GM12878 (cell line): ENCODE results near the gene SINHCAF. TPM values are rescaled to one million over a fixed set of nuclear protein-coding genes. Genes with fewer than 3 reads are reported as not detected.

Experiments
- ATAC-seq: fragments of 200-7000 bp; cut with Tn5 transposase; 3 replicates; pipeline ENCODE4 v1.9.1; 2020; ENCODE audit warnings: mild to moderate bottlenecking, moderate library complexity
- BruUV-seq: library from RNA; stranded (reverse); fragments of 400-500 nt; replicated peaks from 2 replicates; lab custom pipeline; 2021; lab: Mats Ljungman, UMichigan
- CTCF ChIA-PET: fragments of 300-600 bp; sonication (Branson Sonifier 250); formaldehyde crosslinking; extraction: SDS; loops from one replicate; lab custom pipeline; 2021; ENCODE audit warnings: inconsistent platforms; lab: Yijun Ruan, JAX
- POLR2A ChIA-PET: fragments of 350-600 bp; formaldehyde crosslinking; extraction: SDS; loops from one replicate; lab custom pipeline; 2021; ENCODE audit warnings: inconsistent platforms; lab: Charles Lee
- RAD21 ChIA-PET: fragments of 300-600 bp; sonication (Branson Sonifier 250); formaldehyde crosslinking; loops from one replicate; lab custom pipeline; 2023; ENCODE audit warnings: antibody characterized with exemption; ENCODE audit not compliant: unreplicated experiment; lab: Charles Lee
- SMC1A ChIA-PET: fragments of 300-600 bp; sonication (Branson Sonifier 250); formaldehyde crosslinking; loops from one replicate; lab custom pipeline; 2023; ENCODE audit not compliant: unreplicated experiment, uncharacterized antibody; lab: Charles Lee
- DNase-seq: peaks from one replicate; pipeline ENCODE4 v3.0.0-alpha.2; 2011; ENCODE audit warnings: low read depth, low spot score
- FAIRE-seq: peaks from 3 replicates; lab custom pipeline; 2011; peaks lifted over from hg19 to GRCh38; lab: Jason Lieb, UNC
- H2AFZ ChIP-seq: 2 replicates; pipeline ENCODE4 v1.6.0; 2011; ENCODE audit warnings: low read depth, low read length, control low read depth; ENCODE audit not compliant: control insufficient read depth
- H3K27ac ChIP-seq: 2 replicates; pipeline ENCODE4 v1.5.1; 2011; ENCODE audit warnings: control low read depth; ENCODE audit not compliant: control insufficient read depth, insufficient read depth
- H3K27me3 ChIP-seq, 2 experiments: replicated peaks in 1 of 2; 2 replicates each; pipeline versions ENCODE4 v1.6.0 to v1.6.1; 2011; ENCODE audit warnings: low read length in 1 of 2; ENCODE audit not compliant: control insufficient read depth in 2 of 2, insufficient read depth in 2 of 2
- H3K36me3 ChIP-seq, 2 experiments: 2 replicates each; pipeline ENCODE4 v1.5.1; 2011; ENCODE audit warnings: low read length in 1 of 2; ENCODE audit not compliant: control insufficient read depth in 2 of 2, insufficient read depth in 2 of 2
- H3K4me1 ChIP-seq: 2 replicates; pipeline ENCODE4 v1.6.1; 2011; ENCODE audit warnings: mild to moderate bottlenecking, low read length, moderate library complexity, mixed read lengths; ENCODE audit not compliant: control insufficient read depth, insufficient read depth
- H3K4me2 ChIP-seq: 2 replicates; pipeline ENCODE4 v1.6.0; 2011; ENCODE audit warnings: control low read depth; ENCODE audit not compliant: control insufficient read depth, insufficient read depth
- H3K4me3 ChIP-seq: fragments of 200-600 bp; sonication (generic); 2 replicates; pipeline ENCODE4 v1.5.1; 2016
- H3K79me2 ChIP-seq: 2 replicates; pipeline ENCODE4 v1.6.0; 2011; ENCODE audit warnings: low read length; ENCODE audit not compliant: control insufficient read depth, insufficient read depth
- H3K9ac ChIP-seq: 2 replicates; pipeline ENCODE4 v1.8.0; 2011; ENCODE audit warnings: low read length, control low read depth, mixed read lengths; ENCODE audit not compliant: control insufficient read depth, insufficient read depth
- H3K9me3 ChIP-seq: replicated peaks from 3 replicates; pipeline ENCODE4 v1.5.1; 2011; ENCODE audit warnings: mild to moderate bottlenecking, low read length; ENCODE audit not compliant: control insufficient read depth, insufficient read depth
- H4K20me1 ChIP-seq: 2 replicates; pipeline ENCODE4 v1.6.0; 2011; ENCODE audit not compliant: control insufficient read depth, insufficient read depth
- BACH1 ChIP-seq: fragments of 450-650 bp; IDR thresholded peaks from 2 replicates; pipeline ENCODE4 v1.6.1; 2017; ENCODE audit warnings: mild to moderate bottlenecking, borderline replicate concordance
- CHD1 ChIP-seq: IDR thresholded peaks from 2 replicates; pipeline ENCODE4 v1.6.1; 2012; ENCODE audit warnings: low read depth, low read length, improper control_type of control experiment
- CREM ChIP-seq: IDR thresholded peaks from 2 replicates; pipeline ENCODE4 v1.6.1; 2014; ENCODE audit warnings: antibody characterized with exemption, low read depth
- FOXM1 ChIP-seq: IDR thresholded peaks from 2 replicates; pipeline ENCODE4 v1.6.1; 2012; ENCODE audit warnings: low read depth, mild to moderate bottlenecking, inconsistent platforms, low read length, moderate library complexity
- GATAD2B ChIP-seq: fragments of 450-650 bp; conservative IDR thresholded peaks from 2 replicates; pipeline ENCODE4 v1.6.1; 2017; ENCODE audit warnings: low read depth, mild to moderate bottlenecking, moderate library complexity
- IKZF1 ChIP-seq: fragments of 450-650 bp; conservative IDR thresholded peaks from 2 replicates; pipeline ENCODE4 v1.6.1; 2017; ENCODE audit warnings: antibody characterized with exemption, mild to moderate bottlenecking
- KLF5 ChIP-seq: fragments of 450-650 bp; IDR thresholded peaks from 2 replicates; pipeline ENCODE4 v1.6.1; 2014; ENCODE audit warnings: mild to moderate bottlenecking; ENCODE audit not compliant: partially characterized antibody
- MTA2 ChIP-seq: fragments of 450-650 bp; IDR thresholded peaks from 2 replicates; pipeline ENCODE4 v1.6.1; 2016; ENCODE audit warnings: low read depth, mild to moderate bottlenecking, moderate library complexity
- MYC ChIP-seq: IDR thresholded peaks from 2 replicates; pipeline ENCODE4 v1.6.1; 2011; ENCODE audit warnings: mild to moderate bottlenecking, low read length, moderate library complexity, inconsistent platforms; ENCODE audit not compliant: insufficient read depth, insufficient replicate concordance, insufficient read length, severe bottlenecking
- NFIC ChIP-seq: IDR thresholded peaks from 2 replicates; pipeline ENCODE4 v1.6.1; 2012; ENCODE audit warnings: low read depth, mild to moderate bottlenecking, inconsistent platforms, low read length, moderate library complexity
- POLR2A ChIP-seq: IDR thresholded peaks from 2 replicates; pipeline ENCODE4 v1.6.1; 2011; ENCODE audit warnings: low read depth, mild to moderate bottlenecking, low read length
- SREBF1 ChIP-seq: IDR thresholded peaks from 2 replicates; pipeline ENCODE4 v1.6.1; 2012; ENCODE audit warnings: mild to moderate bottlenecking, low read length
- TARDBP ChIP-seq: IDR thresholded peaks from 2 replicates; pipeline ENCODE4 v1.6.1; 2016; ENCODE audit warnings: borderline replicate concordance
- TCF12 ChIP-seq: IDR thresholded peaks from 2 replicates; pipeline ENCODE4 v1.6.1; 2011; ENCODE audit warnings: low read depth, mild to moderate bottlenecking, low read length
- TCF7 ChIP-seq: IDR thresholded peaks from 2 replicates; pipeline ENCODE4 v1.6.1; 2014; ENCODE audit warnings: antibody characterized with exemption, borderline replicate concordance
- WGBS: methylation state at CpG from one replicate; pipeline ENCODE4 v1.1.6; 2016; ENCODE audit warnings: low lambda C conversion rate; ENCODE audit not compliant: insufficient replicate concordance, insufficient coverage; ENCODE audit errors: missing lambda C conversion rate; 5-methylcytosine and 5-hydroxymethylcytosine counted together
- in situ Hi-C: fragments of 300-500 bp; cut with MboI; formaldehyde crosslinking; loops from 9 replicates; pipeline ENCODE4 v1.14.3; 2018; ENCODE audit warnings: mixed read lengths
- intact Hi-C: fragments of 100-400 bp; cut with micrococcal nuclease; formaldehyde crosslinking; loops from one replicate; pipeline ENCODE4 v1.14.2; 2022; ENCODE audit not compliant: unreplicated experiment
- polyA plus RNA-seq, 11 experiments: library from polyadenylated mRNA; depleted of rRNA in 4 of 11; unstranded in 6 of 11; stranded (reverse) in 5 of 11; fragments of >200 nt; fragmentation: Nextera tagmentation in 4 of 11; fragmentation: Illumina TruSeq in 1 of 11; extraction: Ambion mirVana in 4 of 11; extraction: Trizol in 1 of 11; gene quantifications; 1 replicate in 1 of 11; 2 replicates in 10 of 11; pipeline versions ENCODE4 v1.2.1 to v1.2.3, GENCODE V29; 2011 to 2016; ENCODE audit warnings: inconsistent platforms in 2 of 11, missing spikeins in 2 of 11, low read depth in 1 of 11
- total RNA-seq, 4 experiments: library from RNA; depleted of rRNA in 3 of 4; stranded (reverse); fragments of >200 nt in 3 of 4; fragmentation: Illumina TruSeq in 1 of 4; extraction: Trizol in 1 of 4; gene quantifications; 2 replicates each; pipeline versions ENCODE4 v1.2.1 to v1.2.3, GENCODE V29; 2013 to 2021
- TF ChIP-seq, protein P1 (sequence below): fragments of 150-350 bp; IDR thresholded peaks from 2 replicates; pipeline ENCODE4 v1.6.1; 2014; ENCODE audit warnings: mild to moderate bottlenecking, low read depth, low read length
- TF ChIP-seq, protein P2 (sequence below): fragments of 450-650 bp; IDR thresholded peaks from 2 replicates; pipeline ENCODE4 v1.6.1; 2018; ENCODE audit warnings: borderline replicate concordance, mild to moderate bottlenecking; ENCODE audit not compliant: partially characterized antibody
- TF ChIP-seq, protein P3 (sequence below): IDR thresholded peaks from 2 replicates; pipeline ENCODE4 v1.6.1; 2011; ENCODE audit warnings: low read depth, low read length, improper control_type of control experiment, borderline replicate concordance
- TF ChIP-seq, protein P4 (sequence below): fragments of 450-650 bp; IDR thresholded peaks from 2 replicates; pipeline ENCODE4 v1.6.1; 2017; ENCODE audit warnings: low read depth, mild to moderate bottlenecking, moderate library complexity

Gene SINHCAF
- total and polyA plus RNA-seq, 10 of the 15 experiments (the other 5 are each of a cell fraction or from before 2014, with no cell fraction given) = 60.4 to 156 (median 90.3) TPM

DNA sequence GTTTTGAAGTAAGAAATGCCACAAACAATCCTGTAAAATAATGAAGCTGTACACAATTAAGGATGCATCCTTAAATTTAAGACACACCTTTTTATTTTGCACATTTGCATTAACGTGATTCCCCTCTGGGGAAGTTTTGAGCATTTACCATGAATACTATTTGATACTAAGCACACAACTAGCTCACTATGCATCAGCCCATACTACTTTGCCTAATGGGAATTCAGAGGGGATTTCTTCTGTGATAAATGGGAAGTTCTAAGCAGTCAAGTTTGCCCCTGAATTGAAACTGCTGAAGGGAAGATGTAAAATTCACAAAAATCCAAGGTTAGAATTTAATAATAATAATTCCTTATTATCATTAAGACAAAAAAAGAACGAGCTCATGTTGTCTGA, 27.4 kb downstream of the SINHCAF start:
- Histone ChIP-seq H3K9me3 (no peaks in the 10 kb centered on the region; the same call in 2 of the 3 replicates), H3K27me3 (no peaks in the 10 kb centered on the region), H3K36me3 (peaks cover 6 to 45% of the 10 kb centered on the region in 2 experiments), H3K27ac (peak overlapping the region; percentile 91), H4K20me1 (no peaks in the 10 kb centered on the region), H2AFZ (no peak overlapping the region), H3K79me2 (peaks cover 71% of the 10 kb centered on the region), H3K9ac (peak overlapping the region; percentile 45), H3K4me3 (peak overlapping the region; percentile 46; the same call in 1 of the 2 replicates), H3K4me1 (peaks cover 32% of the 10 kb centered on the region), H3K4me2 (peak overlapping the region; percentile 88)
- in situ Hi-C loops = no loop called here
- ChIA-PET RAD21 (interaction anchor here (0.8 to 5.3 kb wide), 12 partner anchors 9 to 451 kb away, joined by 3 to 36 read pairs (median 6); partner anchors contain the start of gene SINHCAF), POLR2A (interaction anchor here (1.0 to 5.2 kb wide), 8 partner anchors 10 to 92 kb away, joined by 3 to 42 read pairs (median 6); partner anchors contain the start of gene SINHCAF), CTCF (interaction anchor here (0.6 to 3.3 kb wide), 14 partner anchors 9 to 1457 kb away, joined by 3 to 27 read pairs (median 4); partner anchors contain the start of gene YARS2), SMC1A (interaction anchor here (0.7 to 6.1 kb wide), 11 partner anchors 9 to 107 kb away, joined by 3 to 78 read pairs (median 6); partner anchors contain the start of gene SINHCAF)
- BruUV-seq = no TSS peak
- intact Hi-C loops = loop anchor here (2.0 kb wide), 1 partner anchor 24 kb away; no protein-coding TSS in a partner anchor
- DNase-seq = peak; percentile 48
- WGBS = 2% methylated on average over 2 of the region's 2 CpGs
- peak; percentile 76 for ATAC-seq
- no peak for FAIRE-seq
- TF ChIP-seq, protein P1, sequence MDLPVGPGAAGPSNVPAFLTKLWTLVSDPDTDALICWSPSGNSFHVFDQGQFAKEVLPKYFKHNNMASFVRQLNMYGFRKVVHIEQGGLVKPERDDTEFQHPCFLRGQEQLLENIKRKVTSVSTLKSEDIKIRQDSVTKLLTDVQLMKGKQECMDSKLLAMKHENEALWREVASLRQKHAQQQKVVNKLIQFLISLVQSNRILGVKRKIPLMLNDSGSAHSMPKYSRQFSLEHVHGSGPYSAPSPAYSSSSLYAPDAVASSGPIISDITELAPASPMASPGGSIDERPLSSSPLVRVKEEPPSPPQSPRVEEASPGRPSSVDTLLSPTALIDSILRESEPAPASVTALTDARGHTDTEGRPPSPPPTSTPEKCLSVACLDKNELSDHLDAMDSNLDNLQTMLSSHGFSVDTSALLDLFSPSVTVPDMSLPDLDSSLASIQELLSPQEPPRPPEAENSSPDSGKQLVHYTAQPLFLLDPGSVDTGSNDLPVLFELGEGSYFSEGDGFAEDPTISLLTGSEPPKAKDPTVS = no peak
- no peak for TF ChIP-seq MTA2
- TF ChIP-seq, protein P2, sequence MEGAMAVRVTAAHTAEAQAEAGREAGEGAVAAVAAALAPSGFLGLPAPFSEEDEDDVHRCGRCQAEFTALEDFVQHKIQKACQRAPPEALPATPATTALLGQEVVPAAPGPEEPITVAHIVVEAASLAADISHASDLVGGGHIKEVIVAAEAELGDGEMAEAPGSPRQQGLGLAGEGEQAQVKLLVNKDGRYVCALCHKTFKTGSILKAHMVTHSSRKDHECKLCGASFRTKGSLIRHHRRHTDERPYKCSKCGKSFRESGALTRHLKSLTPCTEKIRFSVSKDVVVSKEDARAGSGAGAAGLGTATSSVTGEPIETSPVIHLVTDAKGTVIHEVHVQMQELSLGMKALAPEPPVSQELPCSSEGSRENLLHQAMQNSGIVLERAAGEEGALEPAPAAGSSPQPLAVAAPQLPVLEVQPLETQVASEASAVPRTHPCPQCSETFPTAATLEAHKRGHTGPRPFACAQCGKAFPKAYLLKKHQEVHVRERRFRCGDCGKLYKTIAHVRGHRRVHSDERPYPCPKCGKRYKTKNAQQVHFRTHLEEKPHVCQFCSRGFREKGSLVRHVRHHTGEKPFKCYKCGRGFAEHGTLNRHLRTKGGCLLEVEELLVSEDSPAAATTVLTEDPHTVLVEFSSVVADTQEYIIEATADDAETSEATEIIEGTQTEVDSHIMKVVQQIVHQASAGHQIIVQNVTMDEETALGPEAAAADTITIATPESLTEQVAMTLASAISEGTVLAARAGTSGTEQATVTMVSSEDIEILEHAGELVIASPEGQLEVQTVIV = no peak
- peak; percentile 52; the same call in 1 of the 2 replicates for TF ChIP-seq FOXM1
- TF ChIP-seq TARDBP = no peak
- no peak for TF ChIP-seq BACH1
- TF ChIP-seq GATAD2B = no peak
- no peak for TF ChIP-seq MYC
- TF ChIP-seq, protein P3, sequence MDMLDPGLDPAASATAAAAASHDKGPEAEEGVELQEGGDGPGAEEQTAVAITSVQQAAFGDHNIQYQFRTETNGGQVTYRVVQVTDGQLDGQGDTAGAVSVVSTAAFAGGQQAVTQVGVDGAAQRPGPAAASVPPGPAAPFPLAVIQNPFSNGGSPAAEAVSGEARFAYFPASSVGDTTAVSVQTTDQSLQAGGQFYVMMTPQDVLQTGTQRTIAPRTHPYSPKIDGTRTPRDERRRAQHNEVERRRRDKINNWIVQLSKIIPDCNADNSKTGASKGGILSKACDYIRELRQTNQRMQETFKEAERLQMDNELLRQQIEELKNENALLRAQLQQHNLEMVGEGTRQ = no peak
- TF ChIP-seq KLF5 = no peak
- no peak; the same call in 1 of the 2 replicates for TF ChIP-seq NFIC
- no peak for TF ChIP-seq POLR2A
- TF ChIP-seq, protein P4, sequence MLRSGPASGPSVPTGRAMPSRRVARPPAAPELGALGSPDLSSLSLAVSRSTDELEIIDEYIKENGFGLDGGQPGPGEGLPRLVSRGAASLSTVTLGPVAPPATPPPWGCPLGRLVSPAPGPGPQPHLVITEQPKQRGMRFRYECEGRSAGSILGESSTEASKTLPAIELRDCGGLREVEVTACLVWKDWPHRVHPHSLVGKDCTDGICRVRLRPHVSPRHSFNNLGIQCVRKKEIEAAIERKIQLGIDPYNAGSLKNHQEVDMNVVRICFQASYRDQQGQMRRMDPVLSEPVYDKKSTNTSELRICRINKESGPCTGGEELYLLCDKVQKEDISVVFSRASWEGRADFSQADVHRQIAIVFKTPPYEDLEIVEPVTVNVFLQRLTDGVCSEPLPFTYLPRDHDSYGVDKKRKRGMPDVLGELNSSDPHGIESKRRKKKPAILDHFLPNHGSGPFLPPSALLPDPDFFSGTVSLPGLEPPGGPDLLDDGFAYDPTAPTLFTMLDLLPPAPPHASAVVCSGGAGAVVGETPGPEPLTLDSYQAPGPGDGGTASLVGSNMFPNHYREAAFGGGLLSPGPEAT = peak; percentile 39; the same call in 1 of the 2 replicates
- TF ChIP-seq TCF7 = no peak
- peak; percentile 17; the same call in 1 of the 2 replicates for TF ChIP-seq IKZF1
- no peak for TF ChIP-seq CHD1
- no peak for TF ChIP-seq SREBF1
- no peak for TF ChIP-seq CREM
- TF ChIP-seq TCF12 = no peak
